Measurements from ENCODE around the gene PTPRG.

The PTPRG gene

GRCh38 chr3:62143843-62144450 is 582.6 kb downstream of the PTPRG start:
- no peak for DNase-seq

- DNase-seq = no peak
Observed at GRCh38 chr3:62144482-62144881, 583.1 kb downstream of the PTPRG start.

GRCh38 chr3:62145086-62145757 is 583.9 kb downstream of the PTPRG start:
- no peak for DNase-seq

- DNase-seq = no peak
Observed at GRCh38 chr3:62149539-62149938, 588.2 kb downstream of the PTPRG start.

GRCh38 chr3:62149962-62150361 is 588.6 kb downstream of the PTPRG start:
- no peak for DNase-seq

- DNase-seq = no peak
Observed at GRCh38 chr3:62151591-62151990, 590.2 kb downstream of the PTPRG start.

- DNase-seq = no peak
Observed at GRCh38 chr3:62153231-62153630, 591.9 kb downstream of the PTPRG start.

GRCh38 chr3:62154457-62155148 is 593.2 kb downstream of the PTPRG start:
- DNase-seq = no peak

GRCh38 chr3:62159056-62159708 is 597.8 kb downstream of the PTPRG start:
- no peak for DNase-seq

- no peak for DNase-seq
Observed at GRCh38 chr3:62159709-62160092, 598.3 kb downstream of the PTPRG start.

GRCh38 chr3:62161371-62161770 is 600.0 kb downstream of the PTPRG start:
- no peak for DNase-seq

GRCh38 chr3:62164196-62164595 is 602.8 kb downstream of the PTPRG start:
- DNase-seq = no peak

GRCh38 chr3:62164746-62165145 is 603.4 kb downstream of the PTPRG start:
- no peak for DNase-seq

- no peak for DNase-seq
Observed at GRCh38 chr3:62167566-62168262, 606.3 kb downstream of the PTPRG start.

GRCh38 chr3:62168356-62168755 is 607.0 kb downstream of the PTPRG start:
- DNase-seq = no peak

- no peak for DNase-seq
Observed at GRCh38 chr3:62169906-62170660, 608.7 kb downstream of the PTPRG start.

- DNase-seq = no peak
Observed at GRCh38 chr3:62171789-62172188, 610.4 kb downstream of the PTPRG start.

- DNase-seq = no peak
Observed at GRCh38 chr3:62172199-62172598, 610.8 kb downstream of the PTPRG start.

GRCh38 chr3:62173939-62174515 is 612.7 kb downstream of the PTPRG start:
- no peak for DNase-seq

- DNase-seq = no peak
Observed at GRCh38 chr3:62175161-62175560, 613.8 kb downstream of the PTPRG start.

- DNase-seq = no peak
Observed at GRCh38 chr3:62178032-62178431, 616.7 kb downstream of the PTPRG start.

Data from stimulated activated naive CD4-positive, alpha-beta T cell treated with Interleukin-2 at 50 U/mL for 16 hours (primary cell).